Tibial nerve (tissue), 4 donors: Measurements from ENCODE around the gene ANKUB1.

Experiments
- CTCF ChIP-seq, 5 experiments: fragments of 200-600 bp in 3 of 5; fragments of 450-650 bp in 2 of 5; sonication (generic) in 3 of 5; IDR thresholded peaks; one replicate each; pipeline ENCODE4 v1.5.1; 2016 to 2019; ENCODE audit warnings: antibody characterized with exemption in 5 of 5, mild to moderate bottlenecking in 3 of 5, moderate library complexity in 2 of 5
- EP300 ChIP-seq, 2 donors: sonication (generic); formaldehyde crosslinking; IDR thresholded peaks; one replicate each; pipeline ENCODE4 v1.6.1; 2017; ENCODE audit warnings: antibody characterized with exemption in 2 of 2, mild to moderate bottlenecking in 1 of 2
- POLR2A ChIP-seq, 2 donors: fragments of 450-650 bp; IDR thresholded peaks; one replicate each; pipeline ENCODE4 v1.6.1; 2017; ENCODE audit warnings: antibody characterized with exemption in 2 of 2, mild to moderate bottlenecking in 2 of 2, moderate library complexity in 2 of 2

- TF ChIP-seq CTCF (IDR thresholded peaks at IDR 0.05) (no peak), POLR2A (IDR thresholded peaks at IDR 0.05) (no peak), EP300 (IDR thresholded peaks at IDR 0.05) (no peak)
Observed at GRCh38 chr3:149810846-149811245, 18.5 kb upstream of the ANKUB1 start.
